A673 (cell line): ENCODE measurements around the gene HTR3B. TPM values are rescaled to one million over a fixed set of nuclear protein-coding genes. Genes with fewer than 3 reads are reported as not detected.
"Not testable (repeated sequence)": the region's sequence is repeated elsewhere in the genome, so short reads cannot be mapped to it uniquely, and the experiment has no call there.

Experiments
- BruUV-seq: library from RNA; stranded (reverse); fragments of 400-500 nt; replicated peaks from 2 replicates; lab custom pipeline; 2021; lab: Mats Ljungman, UMichigan
- CTCF ChIA-PET: fragments of 300-600 bp; sonication (Branson Sonifier 250); formaldehyde crosslinking; loops from one replicate; lab custom pipeline; 2022; ENCODE audit warnings: antibody characterized with exemption; lab: Charles Lee
- POLR2A ChIA-PET: fragments of 300-600 bp; sonication (Branson Sonifier 250); formaldehyde crosslinking; loops from one replicate; lab custom pipeline; 2022; ENCODE audit warnings: antibody characterized with exemption; ENCODE audit not compliant: low non-redundant PET; lab: Charles Lee
- DNase-seq: peaks from one replicate; pipeline ENCODE4 v3.0.0-alpha.2; 2015; ENCODE audit warnings: low spot score
- H3K27ac ChIP-seq: fragments of 200-600 bp; sonication (generic); 2 replicates; pipeline ENCODE4 v1.5.1; 2016; ENCODE audit warnings: mixed run types, low read depth, mild to moderate bottlenecking, mixed read lengths, antibody characterized with exemption, low read length; ENCODE audit not compliant: poor library complexity, severe bottlenecking
- H3K27me3 ChIP-seq: fragments of 200-600 bp; sonication (generic); replicated peaks from 2 replicates; pipeline ENCODE4 v1.6.1; 2017; ENCODE audit warnings: mixed run types, low read depth, mild to moderate bottlenecking, mixed read lengths, antibody characterized with exemption, low read length; ENCODE audit not compliant: insufficient read depth, poor library complexity
- H3K36me3 ChIP-seq: fragments of 200-600 bp; sonication (generic); 2 replicates; pipeline ENCODE4 v1.6.1; 2016; ENCODE audit warnings: mixed run types, mild to moderate bottlenecking, mixed read lengths, antibody characterized with exemption, low read length; ENCODE audit not compliant: insufficient read depth, poor library complexity, severe bottlenecking
- H3K4me1 ChIP-seq: fragments of 200-600 bp; sonication (generic); 2 replicates; pipeline ENCODE4 v1.6.1; 2017; ENCODE audit warnings: mixed run types, mild to moderate bottlenecking, mixed read lengths, antibody characterized with exemption, low read length; ENCODE audit not compliant: insufficient read depth, poor library complexity, severe bottlenecking
- H3K4me3 ChIP-seq: fragments of 200-600 bp; sonication (generic); 2 replicates; pipeline ENCODE4 v1.5.1; 2016; ENCODE audit warnings: low read depth, mixed run types, mild to moderate bottlenecking, mixed read lengths, low read length; ENCODE audit not compliant: poor library complexity, severe bottlenecking
- H3K9me3 ChIP-seq: fragments of 200-600 bp; sonication (generic); 2 replicates; pipeline ENCODE4 v1.6.1; 2016; ENCODE audit warnings: mixed run types, low read depth, mild to moderate bottlenecking, mixed read lengths, antibody characterized with exemption, low read length; ENCODE audit not compliant: poor library complexity, severe bottlenecking
- CTCF ChIP-seq: fragments of 300-800, 200-600 bp; sonication (generic); conservative IDR thresholded peaks from 2 replicates; pipeline ENCODE4 v1.5.1; 2017; ENCODE audit warnings: low read depth, mild to moderate bottlenecking, antibody characterized with exemption, low read length, moderate library complexity, mixed read lengths
- EZH2 ChIP-seq: fragments of 200-600 bp; sonication (generic); IDR thresholded peaks from 2 replicates; pipeline ENCODE4 v1.6.1; 2017; ENCODE audit warnings: borderline replicate concordance, low read depth, mild to moderate bottlenecking, mixed read lengths, antibody characterized with exemption, low read length; ENCODE audit not compliant: poor library complexity, severe bottlenecking
- intact Hi-C: fragments of 100-400 bp; cut with micrococcal nuclease; formaldehyde crosslinking; loops from one replicate; pipeline ENCODE4 v1.10.0; 2022; ENCODE audit not compliant: unreplicated experiment
- total RNA-seq: library from RNA; stranded (reverse); gene quantifications from 2 replicates; pipeline ENCODE4 v1.2.3, GENCODE V29; 2021

HTR3B gene
- total RNA-seq, 1 experiment from 2014 or later = not detected

- Histone ChIP-seq H3K36me3 (no peaks in the 10 kb centered on the region), H3K9me3 (no peaks in the 10 kb centered on the region), H3K4me1 (no peaks in the 10 kb centered on the region), H3K4me3 (no peak overlapping the region), H3K27me3 (peaks cover 7% of the 10 kb centered on the region), H3K27ac (no peak overlapping the region)
- ChIA-PET POLR2A (no interaction called here), CTCF (no interaction called here)
- no peak for DNase-seq
- TF ChIP-seq EZH2 (no peak), CTCF (no peak)
- no TSS peak for BruUV-seq
- intact Hi-C loops = no loop called here
Measured at GRCh38 chr11:113937918-113938317, 33.3 kb downstream of the HTR3B start.

GRCh38 chr11:113942256-113942655 is 37.7 kb downstream of the HTR3B start:
- Histone ChIP-seq H3K36me3 (no peaks in the 10 kb centered on the region), H3K27ac (no peak overlapping the region), H3K27me3 (peaks cover 2% of the 10 kb centered on the region), H3K4me3 (no peak overlapping the region), H3K9me3 (no peaks in the 10 kb centered on the region), H3K4me1 (no peaks in the 10 kb centered on the region)
- no TSS peak for BruUV-seq
- ChIA-PET CTCF (no interaction called here), POLR2A (no interaction called here)
- TF ChIP-seq EZH2 = no peak
- TF ChIP-seq CTCF = no peak
- no peak for DNase-seq
- intact Hi-C loops = no loop called here

GRCh38 chr11:113946162-113946561 is 41.6 kb downstream of the HTR3B start:
- H3K9me3 ChIP-seq, H3K27me3 ChIP-seq, BruUV-seq, DNase-seq, H3K36me3 ChIP-seq, H3K4me3 ChIP-seq, POLR2A ChIA-PET, H3K27ac ChIP-seq, intact Hi-C loops, H3K4me1 ChIP-seq: not testable (repeated sequence)
- CTCF ChIA-PET = interaction anchor here (0.9 kb wide), 1 partner anchor 50 kb away, joined by 3 read pairs; no protein-coding TSS in a partner anchor

GRCh38 chr11:113947994-113948393 is 43.4 kb downstream of the HTR3B start:
- POLR2A ChIA-PET = no interaction called here
- intact Hi-C loops = no loop called here
- H3K4me1 ChIP-seq = no peaks in the 10 kb centered on the region
- no peak overlapping the region for H3K27ac ChIP-seq
- peaks cover 10% of the 10 kb centered on the region for H3K27me3 ChIP-seq
- no peak for DNase-seq
- H3K9me3 ChIP-seq = no peaks in the 10 kb centered on the region
- BruUV-seq = no TSS peak
- no peaks in the 10 kb centered on the region for H3K36me3 ChIP-seq
- CTCF ChIA-PET = no interaction called here
- no peak for TF ChIP-seq CTCF
- TF ChIP-seq EZH2 = no peak
- H3K4me3 ChIP-seq = no peak overlapping the region
